ENCODE results near the gene TMEM130. TPM values are rescaled to one million over a fixed set of nuclear protein-coding genes. Genes with fewer than 3 reads are reported as not detected.

TMEM130 gene
- total RNA-seq, 1 experiment from 2014 or later: 2.1 TPM

DNA sequence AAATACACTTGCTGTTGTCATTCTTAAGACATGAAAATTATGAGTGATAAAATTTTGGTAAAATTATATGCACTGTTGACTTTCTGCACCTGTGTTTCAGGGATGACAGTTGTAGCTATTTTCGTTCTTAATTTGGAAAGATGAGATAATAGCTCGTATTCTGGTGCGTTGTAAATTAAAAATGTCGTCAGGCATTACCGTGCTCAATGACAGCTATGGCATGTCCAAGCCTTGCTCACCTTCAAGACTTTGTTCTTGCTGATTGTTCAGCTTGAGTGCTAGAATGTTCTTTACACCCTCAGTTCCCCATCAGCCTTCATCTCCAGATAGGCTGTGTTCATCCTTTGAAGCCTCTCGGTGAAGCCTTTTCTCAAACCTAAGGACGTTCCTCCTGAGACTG lies 30.0 kb upstream of the TMEM130 start:
- peaks cover 55% of the 10 kb centered on the region for H3K36me3 ChIP-seq (ENCODE audit: low read depth)
- no peaks in the 10 kb centered on the region for H3F3A ChIP-seq (ENCODE audit: insufficient read depth, low read depth)
- TF ChIP-seq, protein P1, sequence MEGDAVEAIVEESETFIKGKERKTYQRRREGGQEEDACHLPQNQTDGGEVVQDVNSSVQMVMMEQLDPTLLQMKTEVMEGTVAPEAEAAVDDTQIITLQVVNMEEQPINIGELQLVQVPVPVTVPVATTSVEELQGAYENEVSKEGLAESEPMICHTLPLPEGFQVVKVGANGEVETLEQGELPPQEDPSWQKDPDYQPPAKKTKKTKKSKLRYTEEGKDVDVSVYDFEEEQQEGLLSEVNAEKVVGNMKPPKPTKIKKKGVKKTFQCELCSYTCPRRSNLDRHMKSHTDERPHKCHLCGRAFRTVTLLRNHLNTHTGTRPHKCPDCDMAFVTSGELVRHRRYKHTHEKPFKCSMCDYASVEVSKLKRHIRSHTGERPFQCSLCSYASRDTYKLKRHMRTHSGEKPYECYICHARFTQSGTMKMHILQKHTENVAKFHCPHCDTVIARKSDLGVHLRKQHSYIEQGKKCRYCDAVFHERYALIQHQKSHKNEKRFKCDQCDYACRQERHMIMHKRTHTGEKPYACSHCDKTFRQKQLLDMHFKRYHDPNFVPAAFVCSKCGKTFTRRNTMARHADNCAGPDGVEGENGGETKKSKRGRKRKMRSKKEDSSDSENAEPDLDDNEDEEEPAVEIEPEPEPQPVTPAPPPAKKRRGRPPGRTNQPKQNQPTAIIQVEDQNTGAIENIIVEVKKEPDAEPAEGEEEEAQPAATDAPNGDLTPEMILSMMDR (conservative IDR thresholded peaks at IDR 0.05): no peak
- TF ChIP-seq EZH2 (IDR thresholded peaks at IDR 0.05; ENCODE audit: low read depth): no peak
- ChIA-PET POLR2A (ENCODE audit: unreplicated experiment) (no interaction called here), CTCF (no interaction called here)
- no TSS peak for BruUV-seq (replicated peaks)
- no peak overlapping the region for H3K27ac ChIP-seq
- no peaks in the 10 kb centered on the region for H3K4me1 ChIP-seq (replicated peaks; ENCODE audit: insufficient read depth)
- no peaks in the 10 kb centered on the region for H3K79me2 ChIP-seq (ENCODE audit: low read depth)
- no peak for DNase-seq
- no peaks in the 10 kb centered on the region for H4K20me1 ChIP-seq (ENCODE audit: insufficient read depth)
- H3K9me2 ChIP-seq (ENCODE audit: insufficient read depth): no peaks in the 10 kb centered on the region
- no peak overlapping the region for H3K4me2 ChIP-seq
- H2AFZ ChIP-seq: no peak overlapping the region
- intact Hi-C loops (cut with micrococcal nuclease; ENCODE audit: unreplicated experiment): no loop called here
- no peaks in the 10 kb centered on the region for H3K9me3 ChIP-seq (ENCODE audit: insufficient read depth, low read depth)
- no peaks in the 10 kb centered on the region for H3K27me3 ChIP-seq (ENCODE audit: insufficient read depth, low read depth)
- H3K4me3 ChIP-seq: no peak overlapping the region

DNA sequence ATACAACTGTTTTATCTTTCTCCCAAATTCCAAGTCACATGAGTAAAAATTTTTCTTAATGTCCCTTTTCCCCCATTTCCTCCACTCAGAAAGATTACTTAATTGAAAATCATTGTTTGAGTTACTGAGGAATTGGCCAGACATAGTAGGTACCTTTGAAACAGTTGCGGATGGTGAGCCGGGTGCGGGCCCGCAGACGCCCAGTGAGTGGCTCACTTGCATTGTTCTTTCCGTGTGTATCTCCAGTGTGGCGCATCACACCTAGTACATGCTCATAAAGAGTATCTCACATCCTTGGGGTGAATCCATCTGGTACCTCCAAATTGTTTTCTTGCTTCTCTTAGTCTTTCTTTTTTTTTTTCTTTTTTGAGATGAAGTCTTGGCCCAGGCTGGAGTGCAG lies 22.8 kb upstream of the TMEM130 start:
- no peaks in the 10 kb centered on the region for H3K9me2 ChIP-seq (ENCODE audit: insufficient read depth)
- H3K9me3 ChIP-seq (ENCODE audit: insufficient read depth, low read depth): no peaks in the 10 kb centered on the region
- H3K36me3 ChIP-seq (ENCODE audit: low read depth): peaks cover 48% of the 10 kb centered on the region
- POLR2A ChIA-PET (ENCODE audit: unreplicated experiment): no interaction called here
- no peak overlapping the region for H2AFZ ChIP-seq
- H3K27me3 ChIP-seq (ENCODE audit: insufficient read depth, low read depth): no peaks in the 10 kb centered on the region
- H4K20me1 ChIP-seq (ENCODE audit: insufficient read depth): peaks cover 12% of the 10 kb centered on the region
- H3F3A ChIP-seq (ENCODE audit: insufficient read depth, low read depth): no peaks in the 10 kb centered on the region
- CTCF ChIA-PET: no interaction called here
- BruUV-seq (replicated peaks): no TSS peak
- no peak overlapping the region for H3K4me2 ChIP-seq
- intact Hi-C loops (cut with micrococcal nuclease; ENCODE audit: unreplicated experiment): no loop called here
- no peak overlapping the region for H3K4me3 ChIP-seq
- TF ChIP-seq, protein P1 (conservative IDR thresholded peaks at IDR 0.05): no peak
- TF ChIP-seq EZH2 (IDR thresholded peaks at IDR 0.05; ENCODE audit: low read depth): no peak
- DNase-seq: no peak
- no peak overlapping the region for H3K27ac ChIP-seq
- H3K79me2 ChIP-seq (ENCODE audit: low read depth): no peaks in the 10 kb centered on the region
- no peaks in the 10 kb centered on the region for H3K4me1 ChIP-seq (replicated peaks; ENCODE audit: insufficient read depth)

DNA sequence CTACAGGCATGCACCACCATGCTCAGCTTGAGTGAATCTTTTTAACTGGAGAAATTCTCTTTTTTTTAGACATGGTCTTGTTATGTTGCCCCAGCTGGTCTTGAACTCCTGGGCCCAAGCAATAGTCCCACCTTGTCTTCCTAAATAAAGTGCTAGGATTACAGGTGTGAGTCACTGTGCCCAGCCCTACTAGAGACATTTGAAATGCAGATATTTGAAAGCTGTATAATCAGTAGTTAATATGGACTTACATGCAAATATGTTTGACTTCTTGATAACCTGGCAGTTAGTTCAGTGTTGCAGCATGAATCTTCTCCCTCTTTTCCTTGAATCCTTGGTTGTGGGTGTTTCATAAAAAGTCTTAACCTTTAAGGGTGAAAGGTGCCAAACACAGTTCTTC lies 17.2 kb upstream of the TMEM130 start:
- H3K27me3 ChIP-seq (ENCODE audit: insufficient read depth, low read depth): no peaks in the 10 kb centered on the region
- ChIA-PET CTCF (no interaction called here), POLR2A (ENCODE audit: unreplicated experiment) (no interaction called here)
- H3K9me2 ChIP-seq (ENCODE audit: insufficient read depth): no peaks in the 10 kb centered on the region
- TF ChIP-seq, protein P1 (conservative IDR thresholded peaks at IDR 0.05): no peak
- TF ChIP-seq EZH2 (IDR thresholded peaks at IDR 0.05; ENCODE audit: low read depth): no peak
- no peaks in the 10 kb centered on the region for H3K9me3 ChIP-seq (ENCODE audit: insufficient read depth, low read depth)
- peaks cover 24% of the 10 kb centered on the region for H3K36me3 ChIP-seq (ENCODE audit: low read depth)
- H3K4me3 ChIP-seq: no peak overlapping the region
- no peak overlapping the region for H3K27ac ChIP-seq
- H2AFZ ChIP-seq: no peak overlapping the region
- no peaks in the 10 kb centered on the region for H3K79me2 ChIP-seq (ENCODE audit: low read depth)
- BruUV-seq (replicated peaks): no TSS peak
- intact Hi-C loops (cut with micrococcal nuclease; ENCODE audit: unreplicated experiment): loop anchor here (10.0 kb wide), 1 partner anchor 58 kb away; no protein-coding TSS in a partner anchor
- H3F3A ChIP-seq (ENCODE audit: insufficient read depth, low read depth): no peaks in the 10 kb centered on the region; the same call in 1 of the 2 replicates
- H4K20me1 ChIP-seq (ENCODE audit: insufficient read depth): peaks cover 15% of the 10 kb centered on the region
- no peak overlapping the region for H3K4me2 ChIP-seq
- no peak for DNase-seq
- H3K4me1 ChIP-seq (replicated peaks; ENCODE audit: insufficient read depth): no peaks in the 10 kb centered on the region
